ENCODE data around the gene CDKAL1.

- TF ChIP-seq GATA2 (IDR thresholded peaks at IDR 0.05; ENCODE audit: low read depth, low read length): no peak
- TF ChIP-seq GATA3 (IDR thresholded peaks at IDR 0.05; ENCODE audit: low read depth, low read length): no peak
Measured at GRCh38 chr6:21263531-21264287, 729.5 kb downstream of the CDKAL1 start.

Measured in SH-SY5Y (cell line).